ENCODE results near the gene SS18. TPM values are rescaled to one million over a fixed set of nuclear protein-coding genes. Genes with fewer than 3 reads are reported as not detected.
A peak's percentile ranks its signal among the peaks of the same experiment; 100 is the strongest.

SS18 gene
- total RNA-seq, 4 donors from 2014 or later = 125 to 188 (median 151) TPM

DNA sequence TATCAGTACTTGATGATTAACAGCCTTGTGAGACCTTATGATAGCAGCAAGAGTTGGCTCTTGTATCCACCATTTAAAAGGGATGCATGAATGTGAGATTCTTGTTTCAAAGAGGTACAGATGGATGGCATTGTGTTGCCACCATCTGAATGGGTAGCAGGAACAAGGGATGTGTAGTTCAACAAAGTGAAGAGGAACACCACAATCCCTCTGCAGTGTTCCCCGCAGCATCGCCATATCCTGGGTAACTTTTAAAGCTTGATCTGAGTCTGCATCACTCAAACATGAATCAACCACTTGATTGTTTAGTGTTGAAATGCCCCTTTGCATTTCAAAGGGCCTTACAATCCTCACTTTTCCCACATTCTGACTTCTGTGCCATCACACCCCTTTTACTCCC is 106.7 kb downstream of the SS18 start:
- H3K27ac ChIP-seq = no peak overlapping the region
- H3K4me1 ChIP-seq = no peaks in the 10 kb centered on the region
- no peaks in the 10 kb centered on the region for H3K9me3 ChIP-seq
- no peaks in the 10 kb centered on the region for H3K36me3 ChIP-seq
- 93 to 94% methylated on average over 2 of the region's 2 CpGs for WGBS, 2 donors
- DNase-seq = no peak
- H3K4me3 ChIP-seq (replicated peaks in 1 of 3) = no peak overlapping the region
- no peaks in the 10 kb centered on the region for H3K27me3 ChIP-seq
- intact Hi-C loops (cut with DNase I) = no loop called here
- TF ChIP-seq, protein P1, sequence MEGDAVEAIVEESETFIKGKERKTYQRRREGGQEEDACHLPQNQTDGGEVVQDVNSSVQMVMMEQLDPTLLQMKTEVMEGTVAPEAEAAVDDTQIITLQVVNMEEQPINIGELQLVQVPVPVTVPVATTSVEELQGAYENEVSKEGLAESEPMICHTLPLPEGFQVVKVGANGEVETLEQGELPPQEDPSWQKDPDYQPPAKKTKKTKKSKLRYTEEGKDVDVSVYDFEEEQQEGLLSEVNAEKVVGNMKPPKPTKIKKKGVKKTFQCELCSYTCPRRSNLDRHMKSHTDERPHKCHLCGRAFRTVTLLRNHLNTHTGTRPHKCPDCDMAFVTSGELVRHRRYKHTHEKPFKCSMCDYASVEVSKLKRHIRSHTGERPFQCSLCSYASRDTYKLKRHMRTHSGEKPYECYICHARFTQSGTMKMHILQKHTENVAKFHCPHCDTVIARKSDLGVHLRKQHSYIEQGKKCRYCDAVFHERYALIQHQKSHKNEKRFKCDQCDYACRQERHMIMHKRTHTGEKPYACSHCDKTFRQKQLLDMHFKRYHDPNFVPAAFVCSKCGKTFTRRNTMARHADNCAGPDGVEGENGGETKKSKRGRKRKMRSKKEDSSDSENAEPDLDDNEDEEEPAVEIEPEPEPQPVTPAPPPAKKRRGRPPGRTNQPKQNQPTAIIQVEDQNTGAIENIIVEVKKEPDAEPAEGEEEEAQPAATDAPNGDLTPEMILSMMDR (IDR thresholded peaks at IDR 0.05) = no peak
- no peak for TF ChIP-seq POLR2A (IDR thresholded peaks at IDR 0.05)

DNA sequence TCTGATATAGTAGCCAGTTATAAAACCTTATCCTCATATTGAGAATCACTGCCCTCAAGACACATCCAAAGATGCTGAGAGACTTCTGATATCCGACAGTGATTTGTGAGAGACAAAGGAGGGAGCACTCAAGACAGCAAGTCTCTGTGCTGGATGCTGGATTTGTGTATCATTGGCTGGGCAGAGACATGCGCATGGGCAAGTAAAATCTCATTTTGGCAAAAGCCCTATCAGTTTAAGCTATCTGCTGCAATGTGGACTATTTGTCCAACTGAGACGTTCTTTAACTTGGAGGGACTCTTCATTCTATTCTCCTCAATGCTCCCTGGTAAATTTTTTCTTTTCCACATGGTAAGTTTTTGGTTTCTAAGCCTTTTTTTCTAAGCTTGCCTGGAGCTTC is 107.5 kb downstream of the SS18 start:
- 88 to 91% methylated on average over 3 of the region's 3 CpGs for WGBS, 2 donors
- Histone ChIP-seq H3K4me1 (no peaks in the 10 kb centered on the region), H3K27ac (no peak overlapping the region), H3K27me3 (no peaks in the 10 kb centered on the region), H3K4me3 (replicated peaks in 1 of 3) (no peak overlapping the region), H3K9me3 (no peaks in the 10 kb centered on the region), H3K36me3 (no peaks in the 10 kb centered on the region)
- DNase-seq = no peak
- intact Hi-C loops (cut with DNase I) = no loop called here
- TF ChIP-seq, protein P1 (IDR thresholded peaks at IDR 0.05) = no peak
- TF ChIP-seq POLR2A (IDR thresholded peaks at IDR 0.05) = no peak

DNA sequence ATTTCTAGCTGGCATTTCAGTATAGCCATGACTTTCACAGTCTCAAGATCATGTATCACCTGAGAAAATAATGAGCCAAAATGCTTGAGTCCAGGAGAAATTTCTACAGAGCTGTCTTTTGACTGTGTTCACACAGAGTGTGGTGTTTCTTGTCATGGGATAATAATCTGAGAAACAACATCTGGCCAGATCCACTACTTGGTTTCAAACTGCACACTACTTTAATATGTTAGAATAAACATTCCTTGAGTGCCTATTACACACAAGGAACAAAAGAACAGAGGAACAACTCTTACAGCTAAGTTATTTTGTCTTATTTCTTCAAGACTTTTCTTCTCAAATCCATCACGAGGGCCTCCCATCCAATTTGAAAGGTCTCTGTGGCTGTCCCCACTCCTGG is 108.3 kb downstream of the SS18 start:
- Histone ChIP-seq H3K4me3 (replicated peaks in 1 of 3) (no peak overlapping the region), H3K4me1 (no peaks in the 10 kb centered on the region), H3K36me3 (no peaks in the 10 kb centered on the region), H3K27ac (no peak overlapping the region), H3K27me3 (no peaks in the 10 kb centered on the region), H3K9me3 (no peaks in the 10 kb centered on the region)
- TF ChIP-seq, protein P1 (IDR thresholded peaks at IDR 0.05) = no peak
- no peak for TF ChIP-seq POLR2A (IDR thresholded peaks at IDR 0.05)
- intact Hi-C loops (cut with DNase I) = no loop called here
- WGBS, 2 donors = 36 to 44% methylated on average over 1 of the region's 1 CpG
- no peak for DNase-seq

DNA sequence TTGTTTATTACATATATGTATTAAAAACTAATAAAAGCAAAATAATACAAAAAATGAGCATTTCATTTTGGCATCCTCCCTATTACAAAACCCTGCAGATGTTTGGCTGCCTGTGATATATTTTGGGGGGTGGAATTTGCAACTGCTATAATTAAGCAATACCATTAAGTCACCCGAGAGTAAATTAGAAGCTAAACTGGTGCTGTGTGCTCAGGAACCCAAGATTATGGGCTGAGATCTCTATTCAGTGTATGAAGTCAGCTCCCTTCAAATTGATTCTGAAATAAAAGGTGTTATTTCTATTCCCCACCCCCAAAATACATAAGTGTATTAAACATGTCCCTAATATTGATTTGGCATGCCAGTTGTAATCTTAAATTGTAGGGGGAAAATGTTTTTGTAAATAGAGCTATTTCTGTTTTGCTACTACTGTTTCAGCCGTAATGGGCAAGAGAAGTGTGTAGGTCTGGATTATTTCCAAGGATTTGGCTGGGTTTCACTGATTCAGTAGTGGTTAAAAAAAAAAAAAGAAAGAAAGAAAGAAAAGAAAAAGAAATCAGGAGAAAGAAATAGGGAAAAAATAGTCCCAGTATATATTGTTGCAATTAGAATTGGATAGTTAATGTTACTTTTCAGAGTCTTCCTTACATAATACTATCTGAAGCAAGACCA is 110.9 kb downstream of the SS18 start:
- intact Hi-C loops (cut with DNase I) = no loop called here
- DNase-seq = no peak
- Histone ChIP-seq H3K27me3 (no peaks in the 10 kb centered on the region), H3K27ac (no peak overlapping the region), H3K4me3 (replicated peaks in 1 of 3) (no peak overlapping the region), H3K4me1 (no peaks in the 10 kb centered on the region), H3K9me3 (no peaks in the 10 kb centered on the region), H3K36me3 (no peaks in the 10 kb centered on the region)
- 45 to 54% methylated on average over 2 of the region's 2 CpGs for WGBS, 2 donors
- no peak for TF ChIP-seq POLR2A (IDR thresholded peaks at IDR 0.05)
- TF ChIP-seq, protein P1 (IDR thresholded peaks at IDR 0.05) = no peak

DNA sequence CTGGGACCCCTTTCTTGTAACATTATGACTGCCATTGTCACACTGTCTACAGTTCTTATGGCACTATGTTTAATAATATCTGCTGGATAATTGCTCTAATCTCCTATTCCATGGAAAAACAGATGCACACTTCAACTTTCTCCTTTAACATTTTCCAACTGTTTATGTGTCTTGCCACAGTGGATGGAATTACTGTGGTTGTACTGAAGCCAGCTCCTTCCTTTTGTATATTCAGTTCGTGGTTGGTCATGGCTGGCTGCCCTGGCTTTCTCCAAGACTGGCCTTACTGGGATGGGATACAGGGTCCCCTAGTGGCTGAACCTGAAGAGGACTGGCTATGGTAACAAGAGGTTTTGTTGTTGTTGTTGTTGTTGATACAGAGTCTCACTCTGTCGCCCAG is 113.9 kb downstream of the SS18 start:
- no peak for TF ChIP-seq POLR2A (IDR thresholded peaks at IDR 0.05)
- TF ChIP-seq, protein P1 (IDR thresholded peaks at IDR 0.05) = no peak
- WGBS, 2 donors = 19 to 43% methylated on average over 2 of the region's 2 CpGs
- Histone ChIP-seq H3K36me3 (no peaks in the 10 kb centered on the region), H3K27ac (no peak overlapping the region), H3K27me3 (no peaks in the 10 kb centered on the region), H3K9me3 (no peaks in the 10 kb centered on the region), H3K4me1 (no peaks in the 10 kb centered on the region), H3K4me3 (replicated peaks in 1 of 3) (no peak overlapping the region)
- intact Hi-C loops (cut with DNase I) = no loop called here
- DNase-seq = peak; percentile 13 to 43
